H4 (cell line): ENCODE data around the gene MRPS2. TPM values are rescaled to one million over a fixed set of nuclear protein-coding genes. Genes with fewer than 3 reads are reported as not detected.
"Not testable (repeated sequence)": the region's sequence is repeated elsewhere in the genome, so short reads cannot be mapped to it uniquely, and the experiment has no call there.

Source experiments
- DNase-seq: peaks from one replicate; pipeline ENCODE4 v3.0.0-alpha.2; 2015; ENCODE audit warnings: low spot score
- total RNA-seq: library from RNA; depleted of rRNA; stranded (reverse); fragments of >200 nt; shearing (Covaris generic); gene quantifications from 2 replicates; pipeline ENCODE4 v1.2.3, GENCODE V29; 2014

The MRPS2 gene
- total RNA-seq, 1 experiment from 2014 or later = 34.6 TPM

- no peak for DNase-seq
These were observed 30.6 kb downstream of the MRPS2 start for GRCh38 chr9:135531096-135531495.

- no peak for DNase-seq
These were observed 32.6 kb downstream of the MRPS2 start for GRCh38 chr9:135533113-135533512.

- no peak for DNase-seq
These were observed 33.2 kb downstream of the MRPS2 start for GRCh38 chr9:135533674-135534073.

GRCh38 chr9:135534192-135534711, 33.8 kb downstream of the MRPS2 start:
- DNase-seq = not testable (repeated sequence)

- not testable (repeated sequence) for DNase-seq
These were observed 34.3 kb downstream of the MRPS2 start for GRCh38 chr9:135534826-135535225.

- not testable (repeated sequence) for DNase-seq
These were observed 35.1 kb downstream of the MRPS2 start for GRCh38 chr9:135535631-135536030.

- no peak for DNase-seq
These were observed 35.7 kb downstream of the MRPS2 start for GRCh38 chr9:135536216-135536615.

- DNase-seq = not testable (repeated sequence)
These were observed 42.9 kb downstream of the MRPS2 start for GRCh38 chr9:135543262-135543894.

- DNase-seq = no peak
These were observed 44.6 kb downstream of the MRPS2 start for GRCh38 chr9:135544981-135545635.

- DNase-seq = not testable (repeated sequence)
These were observed 45.2 kb downstream of the MRPS2 start, which contains the start of gene OBP2A for GRCh38 chr9:135545646-135546176. Gene OBP2A, plus strand, starts transcription at chr9:135546126. Its CDS starts 55 bp downstream, at chr9:135546181.

- not testable (repeated sequence) for DNase-seq
These were observed 46.5 kb downstream of the MRPS2 start for GRCh38 chr9:135546792-135547617.

- DNase-seq = no peak
These were observed 47.6 kb downstream of the MRPS2 start for GRCh38 chr9:135547756-135548736.

- not testable (repeated sequence) for DNase-seq
These were observed 49.2 kb downstream of the MRPS2 start for GRCh38 chr9:135549478-135550343.

GRCh38 chr9:135550344-135550918, 49.9 kb downstream of the MRPS2 start:
- DNase-seq = no peak

- DNase-seq = no peak
These were observed 50.5 kb downstream of the MRPS2 start for GRCh38 chr9:135551031-135551430.

- no peak for DNase-seq
These were observed 51.0 kb downstream of the MRPS2 start for GRCh38 chr9:135551456-135551855.

- DNase-seq = no peak
These were observed 51.7 kb downstream of the MRPS2 start for GRCh38 chr9:135552021-135552697.

- DNase-seq = no peak
These were observed 52.3 kb downstream of the MRPS2 start for GRCh38 chr9:135552698-135553171.
